Measurements from ENCODE around the gene ECSIT.
A peak's percentile ranks its signal among the peaks of the same experiment; 100 is the strongest.

Gene ECSIT

DNA sequence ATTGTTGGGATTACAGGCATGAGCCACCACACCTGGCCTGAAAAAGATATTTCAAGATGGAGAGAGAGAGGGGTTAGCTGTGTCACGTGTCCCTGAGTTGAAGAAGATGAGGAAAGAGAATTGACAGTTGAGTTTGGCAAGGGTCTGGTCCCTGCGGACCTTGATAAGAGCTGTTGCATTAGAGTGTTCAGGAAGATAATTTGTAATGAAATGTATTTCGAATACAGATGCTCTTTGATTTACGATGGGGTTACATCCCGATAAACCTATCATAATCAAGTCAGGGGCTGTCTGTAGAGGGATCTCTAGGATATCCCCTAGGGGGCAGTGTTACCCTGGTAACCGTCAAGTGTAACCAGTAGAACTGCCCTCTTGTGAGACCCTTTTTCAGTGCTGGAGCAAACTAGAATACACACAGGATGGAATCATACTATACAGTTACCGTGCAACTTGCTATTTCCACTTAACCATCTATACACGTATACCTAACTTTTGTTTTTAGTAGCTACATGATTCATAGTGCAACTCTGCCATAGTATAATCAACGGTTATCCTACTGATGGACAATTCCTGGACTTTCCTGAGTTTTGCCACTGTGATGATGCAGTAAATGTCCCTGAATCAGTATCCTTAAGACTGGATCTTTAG is 31.6 kb upstream of the ECSIT start:
- peak; percentile 56 for FAIRE-seq
- DNase-seq (ENCODE audit: insufficient read length), result peak; percentile 46
- 0 out of 2 replicates have a peak, but pooled peaks have one; percentile 10 for TF ChIP-seq POLR2AphosphoS5 (IDR thresholded peaks at IDR 0.05; ENCODE audit: low read depth, low read length)
- TF ChIP-seq TAF1 (IDR thresholded peaks at IDR 0.05; ENCODE audit: borderline replicate concordance, low read depth, low read length), result no peak

DNA sequence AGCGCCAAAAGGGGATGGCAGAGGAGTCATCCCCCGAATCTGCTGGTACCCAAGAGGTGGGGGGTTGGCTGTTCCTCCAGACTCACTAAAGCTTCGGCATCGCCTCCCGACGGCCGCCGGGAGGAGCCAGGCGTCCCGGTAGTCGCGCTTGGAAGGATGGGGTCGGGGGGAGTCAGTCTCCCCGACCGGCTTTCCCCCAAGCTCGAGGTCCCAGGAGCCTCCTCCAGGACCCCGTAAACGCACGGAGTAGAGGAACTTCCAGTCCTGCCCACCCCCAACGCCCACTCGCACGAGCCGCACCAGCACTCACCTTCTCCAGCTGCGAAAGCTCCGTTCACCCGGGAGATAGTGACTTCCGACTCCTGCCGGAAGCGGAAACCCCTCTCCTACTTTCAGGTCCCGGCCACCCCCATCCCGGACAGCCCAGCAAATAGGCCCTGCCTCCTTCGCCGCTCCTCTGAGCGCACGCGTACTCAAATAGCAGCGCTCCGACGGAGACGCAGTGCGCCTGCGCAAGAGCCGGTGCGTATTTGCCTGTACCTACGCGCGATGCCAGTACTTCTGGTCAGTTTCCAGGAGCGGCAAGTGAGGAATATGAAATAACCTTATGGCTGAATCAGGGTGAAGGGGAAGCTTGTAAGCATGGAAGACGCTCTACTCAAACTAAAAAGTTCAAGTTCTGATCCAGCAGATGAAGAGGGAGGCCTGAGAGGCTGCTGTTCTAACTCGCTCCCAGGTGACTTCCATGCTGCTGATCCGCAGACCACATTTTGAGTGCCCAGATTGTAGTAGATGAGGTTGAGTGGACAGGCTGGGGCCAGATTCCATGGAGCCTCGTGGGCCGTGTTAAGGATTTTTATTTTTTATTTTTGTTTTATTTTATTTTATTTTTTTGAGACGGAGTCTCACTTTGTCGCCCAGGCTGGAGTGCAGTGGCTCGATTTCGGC is 30.2 kb upstream of the ECSIT start, which contains the start of gene ELOF1:
TSS of gene ELOF1 (minus strand) at position 350 of the 948 bp plus-strand sequence. CDS start 4,883 bp downstream, outside the sequence.
- peak; percentile 96 for DNase-seq (ENCODE audit: insufficient read length)
- peak; percentile 88 for FAIRE-seq
- peak; percentile 86 for TF ChIP-seq POLR2A (IDR thresholded peaks at IDR 0.05; ENCODE audit: low read depth, low read length)
- peak; percentile 50; the same call in 1 of the 2 replicates for TF ChIP-seq TAF1 (IDR thresholded peaks at IDR 0.05; ENCODE audit: borderline replicate concordance, low read depth, low read length)
- TF ChIP-seq POLR2AphosphoS5 (IDR thresholded peaks at IDR 0.05; ENCODE audit: low read depth, low read length), result peak; percentile 88

DNA sequence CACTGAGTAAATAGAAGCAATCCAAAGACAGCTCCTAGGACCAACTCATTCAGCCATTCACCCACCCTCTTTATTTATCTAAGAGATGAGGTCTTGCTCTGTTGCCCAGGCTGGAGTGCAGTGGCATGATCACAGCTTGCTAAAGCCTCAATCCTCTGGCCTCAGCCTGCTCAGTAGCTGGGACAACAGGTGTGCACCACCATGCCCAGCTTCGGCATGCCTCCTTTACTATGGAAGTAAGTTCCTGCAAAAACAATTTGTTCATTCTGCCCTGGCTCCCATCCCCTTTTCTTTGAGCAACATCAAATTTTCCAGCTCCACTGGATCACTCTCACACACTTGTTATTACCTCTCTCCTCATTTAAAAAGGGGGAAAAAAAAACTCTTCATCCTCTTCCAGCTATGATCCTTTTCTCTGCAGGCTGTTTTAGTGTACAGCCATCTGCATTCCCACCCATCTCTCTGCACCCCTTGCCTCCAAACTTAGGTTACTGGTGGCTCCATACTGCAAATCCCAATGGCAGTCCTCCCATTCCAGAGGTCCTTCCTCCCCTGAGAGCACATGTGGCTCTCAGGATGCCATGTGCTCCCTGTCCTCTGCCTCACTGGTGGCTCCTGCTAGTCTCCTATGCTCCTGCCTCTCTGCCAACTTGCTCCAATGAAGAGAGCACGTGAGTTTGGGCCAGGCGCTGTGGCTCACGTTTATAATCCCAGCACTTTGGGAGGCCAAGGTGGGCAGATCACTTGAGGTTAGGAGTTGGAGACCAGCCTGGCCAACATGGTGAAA is 27.9 kb upstream of the ECSIT start:
- TF ChIP-seq TAF1 (IDR thresholded peaks at IDR 0.05; ENCODE audit: borderline replicate concordance, low read depth, low read length) (no peak), POLR2A (IDR thresholded peaks at IDR 0.05; ENCODE audit: low read depth, low read length) (no peak), POLR2AphosphoS5 (IDR thresholded peaks at IDR 0.05; ENCODE audit: low read depth, low read length) (no peak)
- FAIRE-seq, result no peak
- no peak for DNase-seq (ENCODE audit: insufficient read length)

DNA sequence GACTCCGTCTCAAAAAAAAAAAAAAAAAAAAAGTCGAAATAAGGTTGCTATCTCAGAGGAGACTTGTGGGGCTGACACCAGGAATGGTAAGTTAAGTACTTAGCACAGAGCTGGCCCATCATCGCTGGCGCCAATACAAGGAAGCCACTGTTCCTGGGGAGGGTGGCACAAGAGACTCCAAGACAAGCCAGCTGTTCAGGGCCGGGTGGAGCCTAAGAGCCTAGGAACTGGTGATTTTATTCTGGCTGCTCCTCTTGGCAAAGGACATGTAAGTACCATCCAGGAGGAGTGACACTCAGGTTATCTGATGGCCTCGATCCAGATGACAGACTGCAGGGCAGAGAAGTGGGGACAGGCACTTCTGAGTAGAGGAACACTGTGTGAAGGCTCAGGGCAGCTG is 26.3 kb upstream of the ECSIT start:
- FAIRE-seq (no peak), DNase-seq (ENCODE audit: insufficient read length) (no peak)
- no peak for TF ChIP-seq POLR2A (IDR thresholded peaks at IDR 0.05; ENCODE audit: low read depth, low read length)

DNA sequence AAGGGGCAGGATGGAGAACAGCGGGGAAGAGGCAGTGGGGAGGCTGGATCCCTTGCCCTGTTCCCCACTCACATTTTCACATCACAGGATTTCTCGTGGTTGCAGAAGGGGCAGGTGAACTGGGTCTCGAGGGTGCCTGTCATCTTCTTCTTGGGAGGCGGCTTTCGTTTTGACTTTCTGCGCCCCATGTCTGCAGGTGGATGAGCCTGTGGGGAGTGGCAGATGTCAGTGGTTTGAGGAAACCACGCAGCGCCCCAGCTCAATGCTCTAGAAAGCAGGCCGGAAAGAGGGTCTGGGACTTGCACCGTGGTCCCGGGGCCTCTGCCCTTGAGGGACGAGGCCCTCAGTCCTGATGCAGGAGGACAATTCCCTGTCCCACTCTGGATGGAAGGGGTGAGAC is 25.2 kb upstream of the ECSIT start:
- FAIRE-seq, result no peak

DNA sequence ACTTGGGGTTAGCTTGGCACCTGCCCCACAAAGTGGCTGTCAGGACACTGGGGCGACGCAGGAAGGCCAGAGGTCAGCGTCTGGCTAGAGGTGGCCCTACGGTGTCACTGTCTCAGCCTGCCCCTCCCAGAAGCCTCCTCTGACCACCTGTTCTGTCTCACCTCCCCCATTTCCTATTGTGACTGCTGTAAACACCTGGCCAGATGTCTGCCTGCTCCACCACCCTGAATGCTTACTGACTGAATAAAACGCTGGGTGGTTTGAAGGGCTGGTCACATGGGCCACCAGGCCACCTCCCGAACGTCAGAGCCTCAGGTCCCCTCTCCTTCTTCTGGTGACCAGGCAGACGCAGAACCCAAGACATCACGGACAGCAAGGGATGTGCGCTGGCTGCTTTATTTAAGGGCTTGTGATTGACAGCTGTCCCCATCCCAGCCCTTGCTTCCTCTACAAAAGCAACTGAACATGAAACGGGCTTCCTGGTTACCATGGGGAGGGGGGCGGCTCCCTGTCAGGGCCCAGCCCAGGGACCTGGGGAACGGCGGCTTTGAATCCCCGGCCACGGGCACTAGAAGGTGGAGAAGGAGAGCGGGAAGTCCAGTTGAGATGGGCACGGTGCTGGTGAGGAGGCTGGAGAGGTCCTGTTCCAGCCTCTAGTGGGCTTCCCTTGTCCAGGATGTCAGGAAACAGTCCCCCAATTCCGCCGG is 23.9 kb upstream of the ECSIT start:
- FAIRE-seq (no peak), DNase-seq (ENCODE audit: insufficient read length) (peak; percentile 9)
- TF ChIP-seq POLR2AphosphoS5 (IDR thresholded peaks at IDR 0.05; ENCODE audit: low read depth, low read length) (no peak), TAF1 (IDR thresholded peaks at IDR 0.05; ENCODE audit: borderline replicate concordance, low read depth, low read length) (no peak), POLR2A (IDR thresholded peaks at IDR 0.05; ENCODE audit: low read depth, low read length) (no peak)

More for the DNA sequence above, 25.2 kb upstream of the ECSIT start:
- no peak for TF ChIP-seq POLR2A (IDR thresholded peaks at IDR 0.05; ENCODE audit: low read depth, low read length)
- no peak for TF ChIP-seq POLR2AphosphoS5 (IDR thresholded peaks at IDR 0.05; ENCODE audit: low read depth, low read length)
- no peak for TF ChIP-seq TAF1 (IDR thresholded peaks at IDR 0.05; ENCODE audit: borderline replicate concordance, low read depth, low read length)
- DNase-seq (ENCODE audit: insufficient read length), result peak; percentile 46

DNA sequence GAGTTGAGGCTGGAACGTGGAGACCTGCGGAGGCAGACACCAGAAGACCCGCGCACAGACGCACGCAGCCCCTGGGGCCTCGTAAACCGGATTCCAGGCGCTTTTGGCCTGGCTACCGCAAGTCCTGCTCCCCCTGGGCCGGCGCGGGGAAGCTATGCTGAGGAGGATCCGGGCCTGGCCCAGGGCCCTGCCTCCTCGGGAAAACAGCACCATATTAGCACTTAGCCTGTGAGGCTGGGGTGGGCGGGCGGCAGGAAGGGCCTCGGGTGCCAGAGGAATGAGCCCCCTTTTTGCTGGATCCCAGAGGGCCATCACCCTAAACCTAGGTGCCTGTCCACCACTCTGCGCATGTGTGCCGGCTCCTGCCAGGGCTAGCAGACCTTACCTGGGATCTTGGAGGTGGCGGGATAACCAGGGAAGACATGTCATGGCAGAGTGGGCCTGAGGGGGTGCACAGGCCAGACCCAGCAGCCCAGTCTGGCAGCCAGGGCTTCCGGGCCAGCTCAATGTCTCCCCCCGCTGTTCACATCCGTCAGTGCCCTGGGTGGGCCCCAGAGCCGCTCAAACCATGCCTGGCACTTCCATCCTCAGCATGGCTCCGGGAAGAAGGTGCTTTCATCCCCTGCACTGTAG is 22.8 kb upstream of the ECSIT start:
- no peak for TF ChIP-seq TAF1 (IDR thresholded peaks at IDR 0.05; ENCODE audit: borderline replicate concordance, low read depth, low read length)
- no peak for TF ChIP-seq POLR2AphosphoS5 (IDR thresholded peaks at IDR 0.05; ENCODE audit: low read depth, low read length)
- TF ChIP-seq POLR2A (IDR thresholded peaks at IDR 0.05; ENCODE audit: low read depth, low read length), result no peak
- FAIRE-seq (no peak), DNase-seq (ENCODE audit: insufficient read length) (no peak)

DNA sequence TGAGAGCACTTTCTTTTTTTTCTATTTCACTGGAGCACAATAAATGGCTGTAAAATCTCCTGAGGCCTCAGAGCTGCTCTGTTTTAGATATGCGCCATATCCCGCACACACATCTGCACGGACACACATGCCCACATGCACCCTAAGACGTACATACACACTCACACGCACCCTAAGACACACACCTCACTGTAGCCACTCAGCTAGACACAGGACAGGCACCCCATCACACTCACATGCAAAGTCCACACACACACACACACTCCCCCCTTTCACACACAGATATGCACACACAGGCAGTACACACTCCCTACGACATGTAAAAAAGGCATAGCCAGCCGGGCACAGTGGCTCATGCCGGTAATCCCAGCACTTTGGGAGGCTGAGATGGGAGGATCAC is 21.3 kb upstream of the ECSIT start:
- FAIRE-seq (no peak), DNase-seq (ENCODE audit: insufficient read length) (no peak)
- TF ChIP-seq POLR2A (IDR thresholded peaks at IDR 0.05; ENCODE audit: low read depth, low read length) (no peak), POLR2AphosphoS5 (IDR thresholded peaks at IDR 0.05; ENCODE audit: low read depth, low read length) (no peak), TAF1 (IDR thresholded peaks at IDR 0.05; ENCODE audit: borderline replicate concordance, low read depth, low read length) (no peak)

DNA sequence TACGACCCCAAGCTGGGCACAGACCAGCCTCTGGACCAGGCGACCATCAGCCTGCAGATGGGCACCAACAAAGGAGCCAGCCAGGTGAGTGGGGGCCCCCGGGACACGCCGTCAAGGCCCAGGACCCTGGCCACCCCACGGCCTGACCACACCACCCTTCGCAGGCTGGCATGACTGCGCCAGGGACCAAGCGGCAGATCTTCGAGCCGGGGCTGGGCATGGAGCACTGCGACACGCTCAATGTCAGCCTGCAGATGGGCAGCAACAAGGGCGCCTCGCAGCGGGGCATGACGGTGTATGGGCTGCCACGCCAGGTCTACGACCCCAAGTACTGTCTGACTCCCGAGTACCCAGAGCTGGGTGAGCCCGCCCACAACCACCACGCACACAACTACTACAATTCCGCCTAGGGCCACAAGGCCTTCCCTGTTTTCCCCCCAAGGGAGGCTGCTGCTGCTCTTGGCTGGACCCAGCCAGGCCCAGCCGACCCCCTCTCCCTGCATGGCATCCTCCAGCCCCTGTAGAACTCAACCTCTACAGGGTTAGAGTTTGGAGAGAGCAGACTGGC is 20.5 kb upstream of the ECSIT start:
- TF ChIP-seq POLR2AphosphoS5 (IDR thresholded peaks at IDR 0.05; ENCODE audit: low read depth, low read length) (no peak), TAF1 (IDR thresholded peaks at IDR 0.05; ENCODE audit: borderline replicate concordance, low read depth, low read length) (no peak), POLR2A (IDR thresholded peaks at IDR 0.05; ENCODE audit: low read depth, low read length) (no peak)
- FAIRE-seq (no peak), DNase-seq (ENCODE audit: insufficient read length) (no peak)
